Activated CD4-positive, alpha-beta T cell treated with anti-CD3 and anti-CD28 coated beads, Interleukin-2, amount 50 U/mL, for 24 hours (primary cell): Measurements from ENCODE around the gene MYLK.
"Not testable (repeated sequence)": the region's sequence is repeated elsewhere in the genome, so short reads cannot be mapped to it uniquely, and the experiment has no call there.

ENCODE experiments used
- DNase-seq, 2 donors: peaks; one replicate each; pipeline ENCODE4 v3.0.0-alpha.2; 2020; ENCODE audit warnings: low read depth in 1 of 2, low spot score in 1 of 2

Gene MYLK

GRCh38 chr3:123629747-123630047 lies 254.4 kb downstream of the MYLK start:
- DNase-seq: no peak

- DNase-seq: no peak
These were observed 255.0 kb downstream of the MYLK start for GRCh38 chr3:123628996-123629746.

GRCh38 chr3:123627673-123628670 lies 256.2 kb downstream of the MYLK start:
- DNase-seq: no peak

- DNase-seq: no peak
These were observed 257.3 kb downstream of the MYLK start for GRCh38 chr3:123626881-123627280.

- DNase-seq: no peak
These were observed 259.8 kb downstream of the MYLK start for GRCh38 chr3:123624302-123624701.

- no peak for DNase-seq
These were observed 260.7 kb downstream of the MYLK start for GRCh38 chr3:123623346-123623880.

- no peak for DNase-seq
These were observed 261.4 kb downstream of the MYLK start for GRCh38 chr3:123622766-123623165.

- DNase-seq: no peak
These were observed 262.3 kb downstream of the MYLK start for GRCh38 chr3:123621850-123622189.

GRCh38 chr3:123621186-123621849 lies 262.8 kb downstream of the MYLK start:
- DNase-seq: no peak

- no peak for DNase-seq
These were observed 263.8 kb downstream of the MYLK start for GRCh38 chr3:123620343-123620742.

GRCh38 chr3:123618768-123619484 lies 265.2 kb downstream of the MYLK start:
- DNase-seq: no peak

- no peak for DNase-seq
These were observed 265.9 kb downstream of the MYLK start for GRCh38 chr3:123618076-123618708.

- no peak for DNase-seq
These were observed 267.5 kb downstream of the MYLK start for GRCh38 chr3:123616593-123616992.

GRCh38 chr3:123613543-123613942 lies 270.6 kb downstream of the MYLK start:
- no peak for DNase-seq

- DNase-seq: not testable (repeated sequence)
These were observed 272.5 kb downstream of the MYLK start for GRCh38 chr3:123611674-123612073.

GRCh38 chr3:123611082-123611481 lies 273.1 kb downstream of the MYLK start:
- DNase-seq: no peak

GRCh38 chr3:123610331-123610730 lies 273.8 kb downstream of the MYLK start:
- DNase-seq: no peak

GRCh38 chr3:123609063-123609462 lies 275.1 kb downstream of the MYLK start:
- DNase-seq: no peak

- DNase-seq: no peak
These were observed 275.7 kb downstream of the MYLK start for GRCh38 chr3:123608263-123608937.

- no peak for DNase-seq
These were observed 277.6 kb downstream of the MYLK start for GRCh38 chr3:123606527-123606926.
